Esophagus squamous epithelium (tissue), 5 donors: ENCODE results near the gene LIX1L. TPM values are rescaled to one million over a fixed set of nuclear protein-coding genes. Genes with fewer than 3 reads are reported as not detected.

Source experiments
- DNase-seq: peaks from one replicate; lab custom pipeline; 2025; lab: John Stamatoyannopoulos, UW
- H3K27ac ChIP-seq, 4 donors: fragments of 200-600 bp; sonication (generic); one replicate each; pipeline ENCODE4 v1.5.1; 2016 to 2019; ENCODE audit warnings: mild to moderate bottlenecking in 1 of 4
- H3K27me3 ChIP-seq, 4 donors: fragments of 200-600 bp; sonication (generic); 1 replicate in 3 of 4; 2 replicates in 1 of 4; pipeline versions ENCODE4 v1.5.1 to v1.6.0; 2017 to 2021; ENCODE audit warnings: antibody characterized with exemption in 1 of 4
- H3K36me3 ChIP-seq, 3 donors: fragments of 200-600 bp; sonication (generic); one replicate each; pipeline ENCODE4 v1.5.1; 2016 to 2019
- H3K4me1 ChIP-seq, 3 donors: fragments of 200-600 bp; sonication (generic); one replicate each; pipeline ENCODE4 v1.5.1; 2017 to 2019
- H3K4me3 ChIP-seq, 4 donors: fragments of 200-600 bp; sonication (generic); 1 replicate in 3 of 4; 2 replicates in 1 of 4; pipeline ENCODE4 v1.5.1; 2016 to 2019; ENCODE audit warnings: mild to moderate bottlenecking in 2 of 4, moderate library complexity in 1 of 4
- H3K9me3 ChIP-seq, 3 donors: fragments of 200-600 bp; sonication (generic); one replicate each; pipeline ENCODE4 v1.5.1; 2016 to 2019
- CTCF ChIP-seq, 6 experiments: fragments of 450-650 bp in 4 of 6; fragments of 200-600 bp in 2 of 6; sonication (generic) in 2 of 6; IDR thresholded peaks; one replicate each; pipeline ENCODE4 v1.5.1; 2016 to 2019; ENCODE audit warnings: antibody characterized with exemption in 6 of 6, mild to moderate bottlenecking in 4 of 6, moderate library complexity in 4 of 6
- POLR2A ChIP-seq, 4 donors: fragments of 450-650 bp; IDR thresholded peaks; one replicate each; pipeline ENCODE4 v1.6.1; 2017; ENCODE audit warnings: antibody characterized with exemption in 4 of 4, mild to moderate bottlenecking in 4 of 4, moderate library complexity in 3 of 4
- WGBS, 2 donors: methylation state at CpG; one replicate each; pipeline ENCODE4 v1.1.5; 2018; 5-methylcytosine and 5-hydroxymethylcytosine counted together
- intact Hi-C: fragments of 100-400 bp; cut with DNase I; formaldehyde crosslinking; loops from one replicate; pipeline ENCODE4 v1.15.0; 2022
- total RNA-seq, 4 donors: library from RNA; depleted of rRNA; stranded (reverse); fragments of >200 nt; gene quantifications; one replicate each; pipeline ENCODE4 v1.1.0, GENCODE V29; 2016
- donor health status: DM: yes; HTN: yes; CAD: no.

LIX1L gene
- total RNA-seq, 4 donors from 2014 or later, result 1.9 to 12.2 (median 5.9) TPM

DNA sequence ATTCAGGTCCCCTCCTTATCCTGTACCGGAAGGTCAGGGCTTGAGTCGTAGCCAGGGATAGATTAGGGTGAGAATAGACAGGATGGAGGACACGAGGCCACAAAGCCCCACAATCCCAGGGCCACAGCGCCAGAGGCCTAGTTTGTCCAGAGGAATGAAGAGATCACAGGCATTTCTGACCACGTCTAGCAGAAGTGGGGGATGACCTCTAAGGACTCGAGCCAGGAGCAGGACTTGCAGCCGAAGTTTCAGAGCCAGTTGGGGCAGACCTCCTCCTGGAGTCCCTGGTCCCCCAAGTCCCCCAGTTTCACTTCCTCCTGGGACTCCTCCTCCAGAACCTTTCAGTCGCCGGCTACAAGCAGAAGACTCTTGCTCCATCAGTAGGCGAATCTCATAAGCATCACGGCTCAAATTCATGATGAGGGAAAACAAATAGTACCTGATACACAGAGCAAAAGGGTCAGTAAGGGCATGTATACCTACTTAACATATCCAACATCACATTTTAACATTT is 45.6 kb downstream of the LIX1L start:
- Histone ChIP-seq H3K27ac (no peak overlapping the region), H3K4me3 (no peak overlapping the region), H3K27me3 (no peaks in the 10 kb centered on the region), H3K36me3 (peaks cover 5 to 69% (median 22%) of the 10 kb centered on the region in 3 donors), H3K4me1 (peaks cover 4 to 18% (median 4%) of the 10 kb centered on the region in 3 donors), H3K9me3 (no peaks in the 10 kb centered on the region)
- TF ChIP-seq CTCF (IDR thresholded peaks at IDR 0.05) (no peak), POLR2A (IDR thresholded peaks at IDR 0.05) (no peak)
- WGBS, 2 donors, result 74 to 76% methylated on average over 9 to 11 of the region's 11 CpGs
- intact Hi-C loops, result no loop called here
- no peak for DNase-seq

- Histone ChIP-seq H3K4me3 (no peak overlapping the region), H3K36me3 (peaks cover 5 to 34% (median 13%) of the 10 kb centered on the region in 3 donors), H3K4me1 (peaks cover 0 to 10% (median 0%) of the 10 kb centered on the region in 3 donors), H3K27ac (peak overlapping the region in 2 of 4 donors; percentile 7 to 16), H3K9me3 (no peaks in the 10 kb centered on the region), H3K27me3 (no peaks in the 10 kb centered on the region)
- TF ChIP-seq POLR2A (IDR thresholded peaks at IDR 0.05) (no peak), CTCF (IDR thresholded peaks at IDR 0.05) (no peak)
- intact Hi-C loops, result no loop called here
- WGBS, 2 donors, result 56 to 64% methylated on average over 1 of the region's 1 CpG
- DNase-seq, result no peak
Observed at GRCh38 chr1:145908653-145909052, 49.2 kb downstream of the LIX1L start.

DNA sequence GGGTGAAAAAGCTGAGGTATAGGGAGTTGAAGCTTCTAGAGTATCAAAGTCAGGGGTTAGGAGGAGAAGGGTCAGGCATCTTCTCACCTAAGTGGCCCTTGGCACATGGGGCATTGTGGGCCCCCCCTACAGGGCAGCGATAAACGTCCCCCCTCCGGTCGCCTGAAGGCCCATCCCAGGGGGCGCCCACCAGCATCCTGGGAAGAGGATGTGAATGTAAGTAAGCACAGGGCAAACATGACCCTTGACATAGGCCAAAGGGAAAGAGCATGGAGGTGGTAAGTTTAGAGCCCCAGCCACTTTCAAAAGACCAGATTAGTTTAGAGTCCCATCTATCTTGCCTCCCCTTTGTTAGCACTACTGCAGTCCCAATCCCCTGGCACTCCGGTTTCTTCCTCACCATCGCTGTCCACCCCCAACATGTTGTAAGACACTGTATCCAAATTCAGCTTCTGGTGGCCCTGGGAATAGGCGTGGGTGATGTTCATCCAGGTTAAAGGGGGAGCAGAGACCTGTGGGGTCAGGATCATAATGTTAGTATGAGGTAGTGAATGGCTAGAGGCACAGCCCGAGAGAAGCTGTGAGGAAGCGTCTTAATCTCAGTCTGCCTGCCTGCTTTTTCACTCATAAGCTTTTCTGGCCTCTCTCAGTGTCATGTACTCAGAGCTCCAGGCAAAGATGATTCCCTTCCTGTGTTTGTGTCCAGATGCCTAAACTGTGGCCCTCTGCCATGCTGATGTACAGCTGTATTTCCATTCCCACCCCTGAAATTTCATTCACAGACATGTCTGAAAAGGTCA is 50.7 kb downstream of the LIX1L start:
- peaks cover 3 to 19% (median 9%) of the 10 kb centered on the region in 3 donors for H3K36me3 ChIP-seq
- H3K9me3 ChIP-seq, result no peaks in the 10 kb centered on the region
- no peak for DNase-seq
- H3K27me3 ChIP-seq, result no peaks in the 10 kb centered on the region
- H3K27ac ChIP-seq, result peak overlapping the region in 1 of 4 donors; percentile 1
- peaks cover 0 to 10% (median 0%) of the 10 kb centered on the region in 3 donors for H3K4me1 ChIP-seq
- no peak for TF ChIP-seq POLR2A (IDR thresholded peaks at IDR 0.05)
- TF ChIP-seq CTCF (IDR thresholded peaks at IDR 0.05), result no peak
- intact Hi-C loops, result no loop called here
- WGBS, 2 donors, result 78 to 85% methylated on average over 9 to 10 of the region's 10 CpGs
- H3K4me3 ChIP-seq, result no peak overlapping the region

DNA sequence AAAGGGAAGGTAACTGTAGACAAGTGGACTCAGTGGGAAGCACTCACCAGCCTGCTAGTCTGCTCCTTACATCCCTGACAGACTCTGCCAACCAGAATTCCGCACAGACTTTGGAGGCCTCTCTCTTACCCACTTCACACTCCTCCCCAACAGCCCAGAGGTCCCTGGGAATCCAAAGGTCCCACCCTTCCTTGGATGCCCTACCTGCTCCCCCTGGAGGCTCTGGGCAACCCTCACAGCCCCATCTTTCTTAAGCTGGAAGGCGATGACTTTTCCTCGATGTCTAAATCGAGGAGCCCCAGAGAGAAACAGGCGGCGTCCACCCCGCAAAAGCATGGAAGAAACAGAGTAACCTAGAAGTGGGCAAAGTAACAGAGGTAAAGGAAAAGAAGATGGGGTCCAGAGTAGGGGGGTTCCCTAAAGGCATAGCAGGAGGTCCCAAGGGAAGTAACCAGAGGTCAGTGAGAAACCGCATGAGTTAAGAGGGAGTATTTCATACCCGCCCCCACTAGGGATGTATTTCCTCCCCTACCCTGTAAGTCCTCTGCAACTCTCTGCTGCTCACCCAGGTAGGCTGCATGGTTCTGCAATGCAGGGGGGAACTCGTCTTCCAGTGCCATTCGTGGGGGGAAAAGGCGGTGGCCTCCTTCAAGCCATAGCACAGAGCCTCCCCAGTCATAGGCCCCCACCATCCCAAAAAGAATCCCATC is 56.4 kb downstream of the LIX1L start:
- Histone ChIP-seq H3K4me3 (no peak overlapping the region), H3K4me1 (no peaks in the 10 kb centered on the region), H3K27me3 (no peaks in the 10 kb centered on the region), H3K9me3 (no peaks in the 10 kb centered on the region), H3K36me3 (peaks cover 0 to 8% (median 0%) of the 10 kb centered on the region in 3 donors), H3K27ac (no peak overlapping the region)
- intact Hi-C loops, result no loop called here
- no peak for TF ChIP-seq POLR2A (IDR thresholded peaks at IDR 0.05)
- no peak for DNase-seq
- WGBS, 2 donors, result 75 to 89% methylated on average over 6 to 7 of the region's 12 CpGs

DNA sequence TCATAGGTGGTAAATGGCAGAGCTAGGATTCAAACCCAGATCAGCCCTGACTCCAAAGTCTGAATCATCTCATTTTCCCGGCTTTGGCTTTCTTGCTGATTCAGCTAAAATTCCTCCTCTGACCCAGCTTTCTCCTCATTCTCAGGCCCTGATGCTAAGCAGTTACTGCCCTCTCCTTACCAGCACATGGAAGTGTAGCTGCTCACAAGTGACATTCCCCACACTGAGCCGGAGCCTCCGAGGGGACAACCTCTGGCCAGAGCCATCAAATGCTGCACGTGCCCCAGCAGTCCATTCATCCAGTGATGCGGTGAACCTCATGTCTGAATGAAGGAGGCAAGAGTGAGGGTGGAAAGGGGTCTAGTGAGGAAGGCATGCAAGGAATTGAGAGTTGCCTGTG is 59.1 kb downstream of the LIX1L start:
- Histone ChIP-seq H3K36me3 (peaks cover 0 to 8% (median 0%) of the 10 kb centered on the region in 3 donors), H3K27ac (no peak overlapping the region), H3K9me3 (no peaks in the 10 kb centered on the region), H3K27me3 (no peaks in the 10 kb centered on the region), H3K4me1 (no peaks in the 10 kb centered on the region), H3K4me3 (no peak overlapping the region)
- intact Hi-C loops, result no loop called here
- TF ChIP-seq CTCF (IDR thresholded peaks at IDR 0.05) (no peak), POLR2A (IDR thresholded peaks at IDR 0.05) (no peak)
- WGBS, 2 donors, result 81 to 83% methylated on average over 3 to 5 of the region's 5 CpGs
- DNase-seq, result no peak
